GM23338 (cell line): ENCODE data around the gene GOLGA8B.

ENCODE experiments used
- CREB1 ChIP-seq: fragments of 250-450 bp; sonication (Bioruptor Pico); IDR thresholded peaks from 2 replicates; pipeline ENCODE4 v1.5.0; 2020; ENCODE audit warnings: low read depth, mild to moderate bottlenecking, moderate library complexity
- CTCF ChIP-seq, 2 experiments: fragments of 200-600 bp in 1 of 2; sonication (generic) in 1 of 2; conservative IDR thresholded peaks; 2 replicates each; pipeline versions ENCODE4 v1.5.1 to v1.6.1; 2016 to 2017; ENCODE audit warnings: antibody characterized with exemption in 2 of 2, low read depth in 2 of 2, mild to moderate bottlenecking in 2 of 2, moderate library complexity in 1 of 2
- ETS1 ChIP-seq: IDR thresholded peaks from 2 replicates; pipeline ENCODE4 v1.6.1; 2016; ENCODE audit warnings: antibody characterized with exemption
- EZH2 ChIP-seq: fragments of 200-600 bp; sonication (generic); IDR thresholded peaks from one replicate; pipeline ENCODE4 v1.8.0; 2017; ENCODE audit warnings: antibody characterized with exemption, mild to moderate bottlenecking, low read depth; ENCODE audit not compliant: unreplicated experiment
- EZH2phosphoT487 ChIP-seq: fragments of 200-600 bp; sonication (generic); IDR thresholded peaks from one replicate; pipeline ENCODE4 v1.8.1; 2018; ENCODE audit warnings: antibody characterized with exemption; ENCODE audit not compliant: unreplicated experiment
- JUNB ChIP-seq: IDR thresholded peaks from one replicate; pipeline ENCODE4 v1.6.1; 2016; ENCODE audit warnings: antibody characterized with exemption; ENCODE audit not compliant: unreplicated experiment
- POLR2AphosphoS5 ChIP-seq: IDR thresholded peaks from 2 replicates; pipeline ENCODE4 v1.6.1; 2016; ENCODE audit warnings: antibody characterized with exemption, low read depth
- STAT1 ChIP-seq: IDR thresholded peaks from one replicate; pipeline ENCODE4 v1.6.1; 2016; ENCODE audit warnings: antibody characterized with exemption; ENCODE audit not compliant: unreplicated experiment
- ZNF114 ChIP-seq: fragments of 250-450 bp; sonication (Bioruptor Pico); IDR thresholded peaks from 2 replicates; pipeline ENCODE4 v1.5.0; 2020; ENCODE audit warnings: mild to moderate bottlenecking, moderate library complexity
- ZNF331 ChIP-seq: fragments of 250-450 bp; sonication (Bioruptor Pico); IDR thresholded peaks from 2 replicates; pipeline ENCODE4 v1.5.0; 2020; ENCODE audit warnings: low read depth, mild to moderate bottlenecking, moderate library complexity
- TF ChIP-seq, protein P1 (sequence below): IDR thresholded peaks from one replicate; pipeline ENCODE4 v1.6.1; 2018; ENCODE audit warnings: antibody characterized with exemption; ENCODE audit not compliant: unreplicated experiment

GRCh38 chr15:34620814-34621213 is 37.4 kb upstream of the GOLGA8B start:
- TF ChIP-seq CTCF (conservative IDR thresholded peaks at IDR 0.05; ENCODE audit: low read depth in 2 of 2) (no peak), EZH2 (no peak), CREB1 (CRISPR knock-in tag) (no peak), POLR2AphosphoS5 (no peak), EZH2phosphoT487 (no peak), STAT1 (no peak), JUNB (no peak), ZNF114 (CRISPR knock-in tag) (no peak), ETS1 (no peak), ZNF331 (CRISPR knock-in tag) (no peak)
- TF ChIP-seq, protein P1, sequence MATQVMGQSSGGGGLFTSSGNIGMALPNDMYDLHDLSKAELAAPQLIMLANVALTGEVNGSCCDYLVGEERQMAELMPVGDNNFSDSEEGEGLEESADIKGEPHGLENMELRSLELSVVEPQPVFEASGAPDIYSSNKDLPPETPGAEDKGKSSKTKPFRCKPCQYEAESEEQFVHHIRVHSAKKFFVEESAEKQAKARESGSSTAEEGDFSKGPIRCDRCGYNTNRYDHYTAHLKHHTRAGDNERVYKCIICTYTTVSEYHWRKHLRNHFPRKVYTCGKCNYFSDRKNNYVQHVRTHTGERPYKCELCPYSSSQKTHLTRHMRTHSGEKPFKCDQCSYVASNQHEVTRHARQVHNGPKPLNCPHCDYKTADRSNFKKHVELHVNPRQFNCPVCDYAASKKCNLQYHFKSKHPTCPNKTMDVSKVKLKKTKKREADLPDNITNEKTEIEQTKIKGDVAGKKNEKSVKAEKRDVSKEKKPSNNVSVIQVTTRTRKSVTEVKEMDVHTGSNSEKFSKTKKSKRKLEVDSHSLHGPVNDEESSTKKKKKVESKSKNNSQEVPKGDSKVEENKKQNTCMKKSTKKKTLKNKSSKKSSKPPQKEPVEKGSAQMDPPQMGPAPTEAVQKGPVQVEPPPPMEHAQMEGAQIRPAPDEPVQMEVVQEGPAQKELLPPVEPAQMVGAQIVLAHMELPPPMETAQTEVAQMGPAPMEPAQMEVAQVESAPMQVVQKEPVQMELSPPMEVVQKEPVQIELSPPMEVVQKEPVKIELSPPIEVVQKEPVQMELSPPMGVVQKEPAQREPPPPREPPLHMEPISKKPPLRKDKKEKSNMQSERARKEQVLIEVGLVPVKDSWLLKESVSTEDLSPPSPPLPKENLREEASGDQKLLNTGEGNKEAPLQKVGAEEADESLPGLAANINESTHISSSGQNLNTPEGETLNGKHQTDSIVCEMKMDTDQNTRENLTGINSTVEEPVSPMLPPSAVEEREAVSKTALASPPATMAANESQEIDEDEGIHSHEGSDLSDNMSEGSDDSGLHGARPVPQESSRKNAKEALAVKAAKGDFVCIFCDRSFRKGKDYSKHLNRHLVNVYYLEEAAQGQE, result no peak
